ENCODE results near the gene RWDD3.

Gene RWDD3, protein sequence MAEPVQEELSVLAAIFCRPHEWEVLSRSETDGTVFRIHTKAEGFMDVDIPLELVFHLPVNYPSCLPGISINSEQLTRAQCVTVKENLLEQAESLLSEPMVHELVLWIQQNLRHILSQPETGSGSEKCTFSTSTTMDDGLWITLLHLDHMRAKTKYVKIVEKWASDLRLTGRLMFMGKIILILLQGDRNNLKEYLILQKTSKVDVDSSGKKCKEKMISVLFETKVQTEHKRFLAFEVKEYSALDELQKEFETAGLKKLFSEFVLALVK

DNA sequence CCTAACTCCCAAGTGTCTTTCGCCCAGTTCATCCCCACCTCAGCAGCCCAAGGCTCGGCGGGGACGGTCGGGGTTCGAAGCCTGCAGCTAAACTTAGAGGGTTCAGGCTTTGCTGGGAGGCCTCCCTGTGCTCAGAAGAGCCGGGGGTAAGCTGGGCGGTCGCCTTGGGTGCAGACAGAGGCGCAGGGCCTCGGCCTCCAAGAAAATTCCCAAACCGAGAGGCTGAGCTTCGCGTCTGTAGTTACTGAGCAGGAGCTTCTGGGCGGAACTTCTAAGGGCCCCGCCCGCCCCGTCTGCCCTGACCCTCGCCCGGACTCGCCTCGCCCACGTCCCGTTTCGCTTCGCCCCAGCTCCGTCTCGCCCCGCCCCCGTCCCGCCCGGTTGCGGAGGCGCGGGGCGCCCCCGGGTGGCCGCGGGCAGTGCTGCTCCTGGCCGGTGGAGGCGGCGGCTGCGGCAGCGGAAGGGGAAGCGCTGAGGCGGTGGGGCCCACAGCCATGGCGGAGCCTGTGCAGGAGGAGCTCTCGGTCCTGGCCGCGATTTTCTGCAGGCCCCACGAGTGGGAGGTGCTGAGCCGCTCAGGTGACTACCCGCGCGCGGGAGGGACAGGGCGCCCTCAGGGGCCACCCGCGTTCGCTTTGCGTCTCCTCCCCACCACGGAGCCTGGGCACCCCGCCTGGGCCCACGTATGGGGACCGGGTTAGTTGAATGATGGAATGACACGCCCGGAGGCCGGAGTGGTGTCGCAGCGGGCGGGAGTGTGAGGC is at the start of gene RWDD3:
TSS of gene RWDD3 (plus strand) at position 474 of the 764 bp plus-strand sequence. CDS start at position 495, 21 bp downstream.
- DNase-seq (ENCODE audit: low read depth in 3 of 3, low spot score in 1 of 3) = peak; percentile 77 to 94 (median 88)

DNA sequence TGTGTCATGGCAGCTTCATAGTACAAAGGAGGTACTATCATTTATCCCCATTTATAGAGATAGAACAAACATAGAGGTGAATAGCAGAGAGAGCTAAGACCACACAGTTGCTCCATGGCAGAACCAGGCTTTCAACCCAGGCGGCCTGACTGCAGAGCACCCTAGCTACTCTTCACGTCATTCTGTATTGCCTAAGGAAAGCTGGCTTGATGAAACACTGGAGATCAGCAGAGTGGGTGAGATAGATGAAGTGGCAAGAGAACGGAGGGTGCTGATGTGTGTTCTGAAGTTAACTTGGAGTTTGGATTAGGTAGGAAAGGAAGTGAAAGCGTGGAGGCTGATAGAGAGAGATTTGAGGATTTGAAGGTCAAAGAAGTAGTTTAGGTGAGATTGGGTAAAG is 47.9 kb upstream of the RWDD3 start:
- no peak for DNase-seq (ENCODE audit: low read depth in 3 of 3, low spot score in 1 of 3)

DNA sequence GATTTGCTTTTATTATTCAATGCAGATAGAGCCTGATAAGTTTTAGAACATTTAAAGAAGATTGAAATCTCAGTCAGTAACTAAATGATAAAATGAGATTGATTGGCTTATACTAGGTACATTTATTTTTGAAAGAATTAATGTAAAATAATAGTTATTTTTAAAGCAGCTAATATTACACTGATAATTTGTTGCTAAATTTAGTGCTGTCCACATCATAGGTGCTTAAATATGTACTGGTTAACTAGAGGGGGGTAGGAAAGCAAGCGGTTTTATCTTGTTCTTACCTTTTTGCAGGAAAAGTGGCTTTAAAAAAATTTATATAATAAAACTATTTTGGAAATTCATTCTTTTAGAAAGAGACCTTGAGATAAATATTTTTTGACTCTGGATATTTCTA is 40.4 kb upstream of the RWDD3 start:
- DNase-seq (ENCODE audit: low read depth in 3 of 3, low spot score in 1 of 3) = no peak

DNA sequence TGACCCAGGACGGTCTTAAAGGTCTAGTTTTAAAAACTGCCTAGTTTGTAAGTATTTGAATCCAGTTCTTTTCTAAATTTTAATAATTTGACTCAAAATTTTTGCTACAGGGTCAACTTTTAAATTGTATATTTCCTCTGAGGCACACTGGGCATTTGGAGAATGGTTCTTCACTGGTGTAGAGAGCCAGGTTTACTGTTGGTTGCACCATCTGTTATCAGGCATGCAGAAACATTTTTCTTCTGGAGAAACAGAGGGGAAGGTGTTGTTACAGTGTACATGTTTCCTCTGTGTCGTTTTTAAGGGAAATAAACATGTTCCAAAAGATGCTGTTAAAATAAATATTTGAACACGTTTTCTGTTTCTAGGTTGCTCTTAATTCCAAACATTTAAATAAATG is 39.0 kb upstream of the RWDD3 start:
- no peak for DNase-seq (ENCODE audit: low read depth in 3 of 3, low spot score in 1 of 3)

DNA sequence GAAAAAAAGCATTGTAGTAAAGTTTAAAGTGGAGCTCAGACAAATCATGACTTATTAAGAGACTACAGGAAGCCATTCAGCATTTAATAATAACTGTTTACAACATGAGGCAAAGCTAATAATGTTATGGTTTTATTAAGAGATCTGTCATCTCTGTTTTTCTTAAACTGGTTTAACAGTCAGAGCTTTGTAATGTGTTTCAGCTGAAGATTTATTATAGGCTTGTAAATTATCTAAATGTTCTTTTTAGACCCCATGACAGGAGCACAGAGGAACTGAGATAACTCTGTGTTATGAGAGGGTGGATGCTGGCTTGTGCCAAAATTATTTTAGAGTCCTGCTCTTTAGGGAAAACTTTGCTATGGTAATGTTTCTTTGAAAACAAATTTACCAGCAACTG is 38.0 kb upstream of the RWDD3 start:
- DNase-seq (ENCODE audit: low read depth in 3 of 3, low spot score in 1 of 3) = no peak

DNA sequence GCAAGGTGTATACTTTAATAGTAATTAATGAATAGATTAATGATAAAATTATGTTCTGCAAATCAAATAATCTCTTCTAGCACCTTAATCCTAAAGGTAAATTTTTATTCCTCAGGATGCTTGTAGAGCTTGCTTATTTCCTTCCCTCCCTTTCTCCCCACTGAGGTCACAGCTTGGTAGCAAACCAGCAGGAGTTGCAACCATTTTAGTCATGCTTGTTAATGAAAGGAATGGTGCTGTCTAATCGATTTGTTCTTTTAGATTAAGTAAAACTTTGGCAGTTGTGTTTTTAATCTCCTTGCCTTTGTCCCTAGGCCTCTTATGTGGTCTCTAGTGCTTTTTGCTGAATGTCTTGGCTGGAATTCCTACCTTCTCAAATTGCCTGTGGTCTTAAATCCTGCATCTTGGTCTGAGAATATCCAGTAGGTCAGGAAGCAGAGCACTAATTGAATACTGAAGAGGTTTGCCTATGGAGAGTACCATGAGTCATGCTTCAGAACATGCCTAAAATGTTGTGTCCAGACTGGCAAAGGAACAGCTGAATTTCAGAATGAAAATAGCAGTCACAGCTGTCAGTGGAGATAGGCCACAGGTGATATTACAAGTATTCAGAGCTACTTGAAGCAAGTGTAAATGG is 36.3 kb upstream of the RWDD3 start:
- no peak for DNase-seq (ENCODE audit: low read depth in 3 of 3, low spot score in 1 of 3)

DNA sequence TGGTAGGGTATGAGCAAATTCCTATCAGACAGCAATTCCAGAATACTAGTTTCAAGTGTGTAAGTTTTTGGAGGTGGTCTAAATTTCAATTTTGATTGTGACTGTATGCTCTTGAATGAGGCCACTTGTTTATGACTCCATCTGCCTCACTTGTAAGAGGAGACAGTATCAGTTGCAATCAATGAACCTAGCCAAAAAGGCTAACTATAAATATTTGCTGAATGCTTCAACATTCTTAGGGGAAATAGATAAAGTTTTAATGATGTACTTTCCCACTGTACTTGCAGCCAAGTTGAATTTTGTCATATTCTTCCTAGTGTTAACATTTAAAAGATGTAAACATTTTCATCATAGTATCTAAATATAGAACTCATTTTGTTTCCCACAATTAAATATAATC is 32.1 kb upstream of the RWDD3 start:
- no peak for DNase-seq (ENCODE audit: low read depth in 3 of 3, low spot score in 1 of 3)

DNA sequence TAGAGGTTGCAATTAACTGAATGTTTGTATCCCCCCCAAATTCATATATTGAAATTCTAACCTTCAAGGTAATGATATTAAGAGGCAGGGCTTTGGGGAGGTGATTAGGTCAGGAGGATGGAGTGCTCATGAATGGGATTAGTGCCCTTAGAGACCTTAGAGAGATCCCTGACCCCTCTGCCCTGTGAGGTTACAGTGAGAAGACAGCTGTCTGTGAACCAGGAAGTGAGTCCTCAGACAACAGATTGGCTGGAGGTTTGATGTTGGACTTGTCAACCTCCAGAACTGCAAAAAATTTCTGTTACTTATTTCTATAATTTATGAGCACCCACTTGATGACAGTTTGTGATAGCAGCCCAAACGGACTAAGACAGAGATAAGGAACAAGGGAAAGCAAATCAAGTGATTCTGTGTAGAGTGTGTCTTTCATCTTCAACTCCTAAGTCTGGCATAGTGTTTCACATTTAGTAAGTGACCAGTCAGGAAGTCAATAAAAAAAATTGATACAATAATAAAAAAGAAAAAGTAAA is 30.0 kb upstream of the RWDD3 start:
- DNase-seq (ENCODE audit: low read depth in 3 of 3, low spot score in 1 of 3) = no peak

DNA sequence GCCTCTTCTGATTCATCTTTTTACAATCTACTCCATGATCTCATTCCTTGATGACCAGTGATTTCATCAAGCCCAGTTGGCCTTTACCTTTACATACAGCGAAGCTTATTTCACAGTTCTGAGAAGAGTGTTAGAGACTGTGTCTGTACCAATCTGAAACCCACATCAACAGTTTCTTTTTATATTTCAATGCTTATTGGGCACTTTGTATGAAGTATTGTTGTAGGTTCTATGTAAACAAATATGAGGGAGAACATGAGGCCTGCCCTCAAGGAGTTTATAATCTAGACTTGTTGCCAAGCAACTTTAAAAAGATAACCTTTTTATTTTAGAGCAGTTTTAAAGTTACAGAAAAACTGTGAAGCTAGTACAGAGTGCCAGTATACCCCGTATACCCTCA is 27.5 kb upstream of the RWDD3 start:
- DNase-seq (ENCODE audit: low read depth in 3 of 3, low spot score in 1 of 3) = no peak

DNA sequence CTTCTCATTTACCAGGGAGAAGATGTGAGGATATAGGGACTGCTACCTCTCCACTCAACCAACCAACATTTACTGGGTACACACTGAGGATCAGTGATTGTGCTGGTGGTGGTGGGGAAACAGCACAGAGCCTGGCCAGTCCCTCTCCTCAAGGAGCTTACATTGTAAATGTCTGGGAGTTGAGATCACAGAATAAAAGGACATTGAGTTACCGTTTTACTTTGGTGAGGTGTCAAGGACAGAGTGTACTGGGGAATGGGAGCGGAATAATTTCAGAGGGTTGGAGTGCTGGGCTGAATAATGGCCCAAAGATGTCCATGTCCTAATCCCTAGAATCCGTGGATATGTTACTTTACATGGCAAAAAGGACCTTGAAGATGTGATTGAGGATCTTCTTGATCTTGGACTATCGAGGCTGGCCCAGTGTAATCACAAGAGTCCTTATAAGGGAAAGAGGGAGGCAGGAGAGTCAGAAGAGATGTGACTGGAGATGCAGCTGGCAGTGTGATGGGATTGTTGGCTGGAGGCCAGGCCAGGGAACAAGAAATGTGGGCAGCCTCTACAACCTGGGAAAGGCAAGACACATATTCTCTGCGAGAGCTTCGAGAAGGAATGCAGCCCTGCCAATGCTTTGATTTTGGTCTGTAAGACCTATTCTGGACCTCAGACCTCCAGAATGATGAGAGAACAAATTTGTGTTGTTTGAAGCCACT is 26.6 kb upstream of the RWDD3 start:
- DNase-seq (ENCODE audit: low read depth in 3 of 3, low spot score in 1 of 3) = no peak

DNA sequence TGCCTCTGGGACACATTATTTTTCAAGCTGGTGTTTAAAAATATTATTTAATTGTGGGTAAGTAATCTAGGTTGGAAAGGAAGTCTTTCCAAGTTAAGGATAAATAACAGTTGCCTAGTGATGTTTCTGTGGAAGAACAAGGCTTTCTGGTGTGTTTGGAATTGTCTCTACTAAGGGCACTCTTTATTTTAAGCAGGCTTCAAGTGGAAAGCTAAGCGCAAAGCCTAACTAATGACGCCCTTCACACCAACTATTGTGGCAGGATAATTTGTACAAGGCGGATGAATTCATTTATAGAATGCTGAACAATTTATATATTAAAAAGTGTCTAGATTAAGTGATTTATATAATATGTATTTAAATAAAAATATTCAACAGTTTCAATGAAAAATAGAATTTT is 25.1 kb upstream of the RWDD3 start:
- DNase-seq (ENCODE audit: low read depth in 3 of 3, low spot score in 1 of 3) = no peak

DNA sequence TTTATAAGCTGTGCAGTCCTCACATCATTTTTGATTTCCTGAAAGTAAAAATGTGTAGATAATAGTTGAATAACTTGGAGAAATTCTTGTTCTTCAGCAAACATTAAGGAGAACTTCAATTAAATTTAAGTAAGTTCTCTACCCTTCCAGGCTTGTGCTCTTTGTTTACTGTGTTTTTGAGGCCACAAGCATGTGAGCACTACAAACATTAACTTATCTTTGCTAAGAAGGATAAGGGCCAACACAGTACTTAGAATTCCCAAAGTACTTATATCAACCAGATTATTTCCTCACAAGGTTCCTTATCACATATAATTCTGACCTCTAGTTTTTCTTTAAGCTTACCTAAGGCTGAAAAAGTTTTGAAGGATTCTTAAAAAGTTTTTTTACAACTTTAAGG is 24.7 kb upstream of the RWDD3 start:
- DNase-seq (ENCODE audit: low read depth in 3 of 3, low spot score in 1 of 3) = no peak

DNA sequence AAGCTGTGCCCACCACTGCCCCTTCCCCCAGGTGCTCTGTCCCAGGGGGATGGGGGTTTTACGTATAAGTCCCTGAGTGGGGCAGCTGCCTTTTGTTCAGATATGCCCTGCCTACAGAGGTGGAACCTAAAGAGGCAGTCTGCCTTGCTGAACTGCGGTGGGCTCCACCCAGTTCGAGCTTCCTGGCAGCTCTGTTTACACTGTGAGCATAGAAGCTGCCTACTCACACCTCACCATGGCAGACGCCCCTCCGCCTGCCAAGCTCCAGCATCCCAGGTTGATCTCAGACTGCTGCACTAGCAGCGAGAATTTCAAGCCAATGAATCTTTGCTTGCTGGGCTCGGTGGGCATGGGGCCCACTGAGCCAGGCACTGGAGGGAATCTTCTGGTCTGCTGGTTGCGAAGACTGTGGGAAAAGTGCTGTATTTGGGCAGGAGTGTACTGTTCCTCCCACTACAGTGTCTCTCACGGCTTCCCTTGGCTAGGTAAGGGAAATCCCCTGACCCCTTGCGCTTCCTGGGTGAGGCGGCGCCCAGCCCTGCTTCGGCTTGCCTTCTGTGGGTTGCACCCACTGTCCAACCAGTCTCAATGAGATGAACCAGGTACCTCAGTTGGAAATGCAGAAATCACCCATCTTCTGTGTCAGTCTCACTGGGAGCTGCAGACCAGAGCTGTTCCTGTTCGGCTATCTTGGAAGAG is 17.6 kb upstream of the RWDD3 start:
- no peak for DNase-seq (ENCODE audit: low read depth in 3 of 3, low spot score in 1 of 3)

DNA sequence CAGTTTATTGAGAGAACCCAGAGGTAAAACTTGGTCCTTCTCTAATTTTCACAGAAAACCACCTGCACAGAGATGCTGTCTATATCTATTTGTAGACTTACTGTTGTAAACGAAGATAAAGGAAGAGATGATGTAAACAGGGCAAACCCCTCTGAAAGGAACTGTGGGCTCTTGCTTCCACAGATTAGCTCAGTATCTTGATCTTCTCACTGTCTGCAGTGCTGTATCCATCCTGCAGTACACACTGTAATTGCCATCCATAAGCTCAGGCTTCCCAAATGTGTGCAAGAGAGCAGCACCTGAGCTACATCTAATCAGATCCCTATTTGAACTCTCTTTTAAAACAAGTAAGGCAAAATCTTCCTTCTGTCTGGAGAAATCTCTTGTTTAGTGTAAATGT is 16.6 kb upstream of the RWDD3 start:
- DNase-seq (ENCODE audit: low read depth in 3 of 3, low spot score in 1 of 3) = no peak

DNA sequence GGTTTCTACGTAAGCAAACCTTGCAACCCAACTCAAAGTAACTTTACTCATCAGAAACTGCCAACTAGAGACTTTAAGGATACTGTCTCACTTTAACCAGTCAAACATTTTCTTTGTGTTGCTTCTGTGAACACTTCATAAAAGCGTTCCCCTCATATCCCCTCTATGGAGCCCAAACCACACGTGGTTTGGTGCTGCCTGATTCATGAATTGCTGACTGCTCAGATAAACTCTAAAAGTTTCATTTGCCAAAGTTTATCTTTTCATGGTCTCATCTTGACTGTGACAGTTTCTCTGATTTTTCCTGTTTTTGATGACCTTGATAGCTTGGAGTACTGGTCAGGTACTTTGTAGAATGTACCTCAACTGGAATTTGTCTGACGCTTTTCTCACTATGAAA is 14.6 kb upstream of the RWDD3 start:
- no peak for DNase-seq (ENCODE audit: low read depth in 3 of 3, low spot score in 1 of 3)

DNA sequence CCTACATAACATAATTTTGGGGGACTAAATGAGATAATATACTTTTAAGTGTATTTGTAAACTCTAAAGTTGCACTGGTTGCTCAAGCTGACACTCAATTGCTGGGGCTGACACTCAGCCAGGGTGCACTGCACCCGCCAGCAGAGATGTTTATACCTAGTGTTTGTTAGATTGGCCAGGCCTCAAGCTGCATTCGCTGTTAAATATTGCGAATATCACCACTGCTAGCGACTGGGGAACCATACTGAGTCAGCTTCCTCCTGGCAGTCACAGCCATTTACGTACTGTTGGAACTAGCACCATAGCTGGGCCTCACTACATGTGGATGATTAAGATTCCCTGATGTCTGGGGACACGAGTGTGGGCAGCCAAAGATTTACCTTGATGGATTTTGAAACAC is 12.7 kb upstream of the RWDD3 start:
- DNase-seq (ENCODE audit: low read depth in 3 of 3, low spot score in 1 of 3) = no peak

DNA sequence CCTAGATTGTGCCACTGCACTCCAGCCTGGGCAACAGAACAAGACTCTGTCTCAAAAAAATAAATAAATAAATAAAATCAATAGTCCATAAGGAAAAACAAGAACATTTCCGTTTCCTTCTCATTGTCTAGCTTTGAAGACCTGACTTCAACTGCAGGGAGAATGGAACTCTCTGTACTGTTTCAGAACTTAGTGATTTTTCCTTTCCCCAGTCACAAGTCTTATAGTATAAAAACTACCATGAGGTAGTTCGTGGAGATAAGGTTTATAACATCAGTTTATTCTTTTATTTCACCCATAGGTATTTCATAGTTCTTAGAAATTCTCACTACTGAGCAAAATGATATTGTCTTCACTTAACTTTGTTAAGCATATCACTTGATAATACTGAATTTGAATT is 11.4 kb upstream of the RWDD3 start:
- DNase-seq (ENCODE audit: low read depth in 3 of 3, low spot score in 1 of 3) = no peak

DNA sequence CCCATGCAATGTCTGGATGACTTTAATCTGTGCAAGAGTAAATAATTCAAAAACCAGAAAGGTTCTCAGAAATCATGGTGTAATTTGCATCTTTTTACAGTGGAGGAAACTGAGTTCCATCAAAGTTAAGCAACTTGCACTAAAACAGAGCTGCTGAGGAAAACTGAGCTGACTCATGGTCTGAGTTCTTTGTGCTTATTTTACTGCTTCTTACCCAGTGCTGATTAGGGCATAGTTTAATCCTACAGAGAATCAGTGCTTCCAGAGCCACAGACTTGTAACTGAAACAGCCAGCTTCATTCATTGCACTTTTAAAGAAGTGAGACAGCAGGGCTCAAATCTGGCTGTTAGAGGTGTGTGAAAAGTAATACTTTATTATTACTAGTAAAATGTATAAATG is 10.9 kb upstream of the RWDD3 start:
- DNase-seq (ENCODE audit: low read depth in 3 of 3, low spot score in 1 of 3) = no peak

DNA sequence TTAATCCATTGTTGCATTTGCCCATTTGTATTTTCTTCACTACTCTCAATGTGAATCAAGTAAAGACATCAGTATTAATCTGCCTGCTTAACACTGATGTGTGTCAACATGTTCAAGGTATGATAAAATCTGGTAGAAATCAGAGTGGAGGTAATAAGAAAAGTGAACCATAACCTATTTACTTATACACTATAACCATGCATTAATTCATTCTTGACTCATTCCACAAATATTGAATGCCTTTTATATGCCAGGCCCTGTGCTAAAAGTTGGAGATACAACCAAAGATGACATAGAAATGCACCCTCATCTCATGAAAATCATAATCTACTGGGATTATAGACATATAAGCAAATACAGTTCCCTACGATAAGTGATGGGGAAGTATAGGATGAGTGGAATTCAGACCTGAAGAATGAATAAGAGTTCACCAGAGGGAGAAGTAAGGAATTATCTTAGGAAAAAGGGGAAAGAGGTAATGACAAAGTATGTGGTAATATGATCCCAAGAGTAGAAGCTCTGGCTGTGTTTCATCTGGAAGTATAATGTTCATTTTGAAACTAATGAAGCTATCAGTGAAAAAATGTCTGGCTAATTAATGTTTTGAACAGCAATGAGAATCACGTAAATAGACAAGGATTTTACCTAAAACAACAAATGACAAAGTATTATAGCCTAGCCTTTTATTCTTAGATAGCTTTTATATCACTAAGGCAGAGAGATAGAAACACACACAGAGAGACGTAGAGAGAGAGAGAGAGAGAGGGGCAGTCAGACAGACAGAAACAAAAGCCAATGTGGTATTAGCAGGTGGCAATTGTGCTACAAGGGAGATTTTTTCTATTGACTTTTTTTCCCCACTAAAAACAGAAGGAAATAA is 7.0 kb upstream of the RWDD3 start:
- DNase-seq (ENCODE audit: low read depth in 3 of 3, low spot score in 1 of 3) = no peak

DNA sequence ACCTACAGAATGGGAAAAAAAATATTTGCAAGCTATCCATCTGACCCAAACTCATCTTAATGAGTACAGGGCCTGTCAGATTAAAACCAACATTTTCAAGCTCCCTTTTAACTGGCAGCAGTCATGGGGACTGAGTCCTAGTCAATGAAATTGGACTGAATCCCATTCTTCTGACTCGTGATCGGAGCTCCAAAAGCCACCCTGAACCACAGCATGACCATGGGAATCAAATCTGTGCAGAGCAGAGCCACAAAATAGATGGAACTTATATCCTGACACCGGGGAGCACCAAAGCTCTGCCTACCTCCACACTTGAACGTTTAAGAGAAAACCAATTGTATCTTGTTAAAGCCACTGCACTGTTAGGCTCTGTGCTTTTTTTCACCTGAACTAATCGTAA is 5.0 kb upstream of the RWDD3 start:
- DNase-seq (ENCODE audit: low read depth in 3 of 3, low spot score in 1 of 3) = no peak

Data from stimulated activated CD4-positive, alpha-beta T cell treated with anti-CD3 and anti-CD28 coated beads, TNF-alpha, amount 100 ng/mL, for 1 hour (primary cell).